CD4-positive, alpha-beta T cell treated with Interleukin-12 subunit alpha and Interleukin-12 subunit beta, for 1 hour (primary cell): ENCODE measurements around the gene ACER3.
"Not testable (repeated sequence)": the region's sequence is repeated elsewhere in the genome, so short reads cannot be mapped to it uniquely, and the experiment has no call there.

Experiments used
- DNase-seq: peaks from one replicate; pipeline ENCODE4 v3.0.0-alpha.2; 2020

The ACER3 gene

DNA sequence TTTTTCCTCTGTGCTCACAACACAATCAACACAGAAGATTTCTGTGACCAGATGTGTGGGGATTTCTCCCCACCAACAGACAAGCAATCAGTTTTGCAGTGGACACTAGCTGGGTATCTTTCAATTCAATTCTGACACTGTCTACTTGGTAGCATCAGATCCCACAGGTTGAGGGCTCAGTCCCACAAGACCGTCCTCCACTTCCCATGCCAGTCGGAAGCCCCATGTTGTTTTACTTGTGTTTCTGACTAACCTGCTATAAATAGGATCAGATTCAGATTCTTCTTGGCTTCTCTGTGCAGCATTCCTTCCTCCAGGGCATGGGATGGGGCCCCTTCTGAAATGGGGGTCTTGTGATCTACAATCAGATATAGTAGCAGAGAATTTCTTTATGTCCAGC, 19.6 kb downstream of the ACER3 start:
- DNase-seq = no peak

DNA sequence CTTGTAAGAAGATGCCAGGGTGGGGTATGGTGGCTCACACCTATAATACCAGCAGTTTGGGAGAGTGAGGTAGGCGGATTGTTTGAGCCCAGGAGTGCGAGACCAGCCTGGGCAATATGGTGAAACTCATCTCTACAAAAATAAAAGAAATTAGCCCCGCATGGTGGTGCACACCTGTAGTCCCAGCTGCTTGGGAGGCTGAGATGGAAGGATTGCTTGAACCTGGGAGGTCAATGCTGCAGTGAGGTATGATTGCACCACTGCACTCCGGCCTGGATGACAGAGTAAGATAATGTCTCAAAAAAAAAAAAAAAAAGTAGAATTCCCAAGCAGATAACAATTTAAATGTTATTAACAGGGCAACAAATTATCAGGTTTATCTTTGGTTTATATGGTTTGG, 20.2 kb downstream of the ACER3 start:
- DNase-seq = no peak

DNA sequence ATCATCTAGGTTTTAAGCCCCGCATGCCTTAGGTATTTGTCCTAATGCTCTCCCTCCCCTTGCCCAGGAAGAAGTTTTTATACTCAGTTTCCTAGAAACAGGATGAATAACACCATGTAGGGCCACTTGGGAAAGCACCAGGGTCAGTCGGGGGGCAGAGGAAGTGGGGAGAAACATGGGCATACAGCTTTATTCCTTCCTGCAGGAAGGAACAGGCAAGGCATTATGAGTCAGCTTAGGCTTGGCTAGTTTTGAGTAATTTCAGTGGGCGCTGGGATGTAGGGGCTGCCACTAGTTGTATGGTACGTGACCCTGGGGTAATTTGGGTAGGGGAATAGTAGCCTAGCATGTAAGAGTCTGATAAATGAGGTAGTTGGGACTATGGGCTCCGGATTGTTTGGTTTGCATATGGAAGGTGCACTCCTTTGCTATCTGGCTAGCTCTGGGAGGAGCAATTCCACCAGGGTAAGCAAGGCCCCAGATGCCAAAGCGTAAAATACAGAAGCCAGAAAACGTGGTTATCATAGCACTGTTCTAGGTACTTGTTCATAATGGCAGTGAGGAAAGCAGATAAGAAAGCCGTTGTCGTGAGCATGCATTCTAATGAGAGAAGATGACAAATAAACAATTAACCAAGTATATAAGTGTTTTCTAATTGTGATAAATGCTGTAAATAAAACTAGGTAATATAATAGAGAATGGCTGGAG, 24.8 kb downstream of the ACER3 start:
- DNase-seq = no peak

DNA sequence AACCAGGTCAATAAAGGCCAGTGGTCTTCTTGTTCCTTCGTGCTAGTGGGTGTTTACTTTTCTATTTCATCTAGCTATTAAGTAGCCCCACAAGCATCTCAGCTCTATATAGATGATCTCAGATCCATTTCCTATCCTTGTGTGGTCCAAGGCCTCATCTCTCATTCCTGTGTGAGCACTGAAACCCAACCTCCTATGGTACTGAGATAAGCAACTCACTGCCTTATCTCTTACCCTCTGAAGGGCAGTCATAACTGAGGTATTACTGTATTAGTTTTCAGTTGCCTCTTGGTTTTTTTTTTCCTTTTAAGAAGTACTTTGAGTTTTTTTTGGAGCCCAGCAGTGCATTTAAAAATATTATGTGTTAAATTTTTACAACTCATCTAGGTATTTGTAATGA, 28.3 kb downstream of the ACER3 start:
- no peak for DNase-seq

DNA sequence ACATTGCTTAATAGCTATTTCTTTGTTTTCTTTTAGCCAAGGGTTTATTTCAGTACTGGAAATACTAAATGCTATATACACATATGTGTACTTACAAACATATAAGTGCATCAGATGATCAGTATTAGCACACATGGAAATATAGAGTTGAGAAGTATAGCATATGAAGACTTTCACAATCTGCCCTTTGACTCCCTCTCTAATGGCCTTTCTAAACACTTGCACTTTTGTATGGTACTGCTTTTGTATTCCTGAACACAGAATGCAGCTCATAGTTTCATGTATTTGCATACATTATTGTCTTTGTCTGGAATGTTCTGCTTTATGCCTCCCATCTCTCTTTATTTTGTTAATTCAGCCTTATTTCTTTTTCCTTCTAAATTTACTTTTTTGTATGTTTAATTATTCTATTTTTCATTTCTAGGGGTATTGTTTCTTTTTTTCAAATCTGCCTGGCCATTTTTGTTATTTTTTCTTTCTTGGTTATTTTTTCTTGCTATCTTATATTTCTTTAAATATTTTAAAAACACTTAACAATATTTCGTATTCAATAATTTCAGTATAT, 28.8 kb downstream of the ACER3 start:
- no peak for DNase-seq

DNA sequence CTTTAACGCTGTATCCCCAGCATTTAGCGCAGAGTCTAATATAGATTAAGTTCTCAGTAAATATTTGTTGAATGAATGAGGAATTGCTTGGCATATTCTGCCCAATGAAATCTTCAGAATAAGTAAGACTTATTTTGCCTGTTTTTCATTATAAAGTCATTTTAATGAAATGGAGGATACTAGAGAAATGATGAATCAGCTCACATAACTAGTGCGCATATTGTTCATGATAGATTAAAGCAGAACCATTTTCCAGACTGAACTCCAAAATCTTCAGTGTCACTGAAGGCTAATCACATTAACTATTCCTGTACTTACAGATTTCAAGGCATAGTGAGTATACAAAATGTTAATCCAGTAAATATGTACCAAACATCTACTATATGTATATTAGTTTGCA, 29.6 kb downstream of the ACER3 start:
- no peak for DNase-seq

DNA sequence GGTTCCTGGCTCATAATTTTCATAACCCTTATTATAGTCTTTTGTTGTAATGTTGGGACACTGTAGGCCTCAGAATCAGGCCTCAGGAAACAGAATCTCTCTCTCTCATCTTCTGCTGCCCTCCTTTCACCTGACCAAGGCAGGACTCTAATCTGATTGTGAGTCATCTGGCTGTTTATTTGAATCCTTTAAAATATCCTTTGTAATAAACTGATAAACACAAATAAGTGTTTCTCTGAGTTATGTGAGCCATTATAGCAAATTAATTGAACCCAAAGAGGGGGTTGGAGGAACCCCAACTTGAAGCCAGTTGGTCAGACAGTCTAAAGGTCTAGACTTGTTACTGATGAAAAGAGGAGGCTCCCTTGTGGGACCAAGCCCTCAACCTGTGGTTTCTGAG, 30.6 kb downstream of the ACER3 start:
- no peak for DNase-seq

DNA sequence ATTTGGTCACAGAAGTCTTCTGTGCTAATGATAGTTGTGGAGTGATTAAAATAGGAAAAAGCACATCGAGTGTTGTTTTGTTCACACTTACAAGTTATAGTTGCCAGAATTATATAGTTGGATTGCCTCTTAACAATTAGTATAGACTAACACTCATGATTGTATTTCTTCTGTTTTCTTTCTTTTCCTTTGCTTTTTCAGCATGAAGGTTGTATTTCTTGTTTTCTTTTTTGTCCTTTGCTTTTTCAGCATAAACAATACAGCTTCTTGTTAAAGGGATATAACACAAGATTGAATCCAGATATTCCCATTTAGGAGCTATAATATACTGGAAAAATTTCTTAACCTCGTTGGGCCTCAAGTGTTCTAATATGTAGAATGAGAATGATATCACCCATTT, 31.1 kb downstream of the ACER3 start:
- no peak for DNase-seq

DNA sequence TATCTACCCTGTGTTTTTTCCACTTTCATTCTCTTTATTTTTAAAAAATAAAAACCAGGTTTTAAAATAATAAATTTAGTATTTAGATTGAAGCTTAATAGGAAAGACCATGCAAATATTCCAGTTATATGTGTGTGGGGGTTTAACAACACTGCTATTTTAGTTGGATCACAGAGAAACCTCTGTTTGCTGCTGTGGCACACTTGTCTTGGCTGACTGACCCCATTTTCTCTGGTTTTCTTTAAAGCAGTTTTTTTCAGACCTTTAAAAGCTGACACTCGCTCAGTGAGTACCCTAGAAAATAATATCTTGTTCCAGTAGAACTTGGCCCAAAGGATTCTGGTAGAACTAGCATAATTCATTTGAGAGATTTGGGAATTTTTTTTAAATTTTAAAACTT, 31.6 kb downstream of the ACER3 start:
- no peak for DNase-seq

DNA sequence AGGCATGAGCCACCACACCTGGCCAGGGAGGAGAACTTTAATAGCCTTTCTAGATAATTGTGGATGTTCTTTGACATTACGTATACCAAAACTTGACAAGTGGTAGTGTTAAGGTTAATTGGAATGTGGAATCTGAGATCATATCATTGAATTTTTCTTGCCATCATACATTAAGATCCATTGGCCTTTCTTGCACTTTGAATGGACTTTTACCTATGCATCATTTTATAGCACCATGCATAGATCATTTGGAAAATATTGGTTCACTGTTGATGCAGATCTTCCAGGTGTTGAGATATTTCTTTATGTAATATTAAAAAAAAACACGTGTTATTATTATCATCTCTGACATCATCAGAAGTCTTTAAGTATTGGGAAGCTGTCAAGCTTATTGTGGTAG, 36.5 kb downstream of the ACER3 start:
- DNase-seq = no peak

DNA sequence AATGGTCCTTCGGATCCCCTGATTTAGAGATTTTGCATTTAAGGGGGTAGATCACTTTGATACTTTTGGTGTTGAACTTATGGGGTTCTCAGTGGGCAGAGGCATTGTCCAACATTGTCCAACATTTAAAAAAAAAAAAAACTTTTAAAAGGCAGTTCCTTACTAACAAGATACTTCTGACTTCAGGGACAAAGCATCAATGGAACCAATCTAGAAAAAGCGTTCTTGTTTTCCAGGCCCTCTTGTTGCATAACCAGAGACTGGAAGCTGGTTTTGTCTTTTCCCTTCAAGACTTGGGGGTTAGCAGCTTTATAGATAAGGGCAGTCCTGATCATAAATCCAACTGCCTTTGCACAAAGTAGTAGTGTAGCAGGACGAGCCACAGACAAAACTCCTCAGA, 40.4 kb downstream of the ACER3 start:
- DNase-seq = no peak

DNA sequence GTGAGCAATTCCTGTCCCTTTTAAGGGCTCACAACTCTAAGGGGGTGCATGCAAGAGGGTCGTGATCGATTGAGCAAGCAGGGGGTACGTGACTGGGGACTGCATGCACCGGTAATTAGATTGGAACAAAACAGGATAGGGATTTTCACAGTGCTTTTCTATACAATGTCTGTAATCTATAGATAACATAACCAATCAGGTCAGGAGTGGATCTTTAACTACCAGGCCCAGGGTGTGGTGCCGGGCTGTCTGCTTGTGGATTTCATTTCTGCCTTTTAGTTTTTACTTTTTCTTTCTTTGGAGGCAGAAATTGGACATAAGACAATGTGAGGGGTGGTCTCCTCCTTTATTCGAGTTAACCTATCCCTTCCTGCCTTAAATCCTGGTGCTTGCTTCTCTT, 40.9 kb downstream of the ACER3 start:
- DNase-seq = not testable (repeated sequence)

DNA sequence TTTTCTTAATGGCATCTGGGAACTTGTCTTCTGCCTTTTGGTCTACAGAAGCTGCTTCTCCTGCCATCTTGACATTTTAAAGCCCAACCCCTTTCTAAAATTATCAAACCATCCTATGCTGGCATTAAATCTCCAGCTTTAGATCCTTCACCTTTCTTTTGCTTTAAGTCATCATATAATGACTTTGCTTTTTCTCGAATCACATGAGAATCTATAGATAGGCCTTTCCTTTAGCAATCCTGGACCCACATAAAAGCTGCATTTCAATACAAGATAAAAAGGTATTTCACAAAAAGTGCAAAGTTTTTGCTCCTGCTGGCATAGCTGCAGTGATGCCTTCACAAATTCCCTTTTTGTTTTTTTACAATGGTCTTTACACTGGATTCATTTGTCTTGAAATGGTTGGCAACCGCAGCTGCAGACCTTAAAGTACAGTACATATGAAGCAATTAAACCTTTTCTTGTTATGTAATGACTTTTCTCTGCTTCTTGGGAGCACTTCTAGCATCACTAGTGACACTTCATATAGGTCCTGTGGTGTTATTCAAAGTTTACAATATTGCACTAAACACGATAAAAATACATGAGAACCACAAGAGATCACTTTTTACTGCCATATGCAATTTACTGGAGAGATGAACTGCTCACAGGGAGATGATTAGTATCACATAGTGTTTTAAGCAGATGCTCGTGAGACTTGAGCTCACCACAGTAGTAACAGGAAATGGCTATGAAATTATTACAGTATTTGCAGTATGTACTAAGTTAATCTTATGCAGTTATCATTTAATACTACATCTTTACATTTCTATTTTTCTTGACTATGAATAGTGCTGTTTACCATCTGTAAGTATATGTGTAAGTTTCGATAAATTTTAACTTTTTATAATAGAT, 41.6 kb downstream of the ACER3 start:
- DNase-seq = no peak

DNA sequence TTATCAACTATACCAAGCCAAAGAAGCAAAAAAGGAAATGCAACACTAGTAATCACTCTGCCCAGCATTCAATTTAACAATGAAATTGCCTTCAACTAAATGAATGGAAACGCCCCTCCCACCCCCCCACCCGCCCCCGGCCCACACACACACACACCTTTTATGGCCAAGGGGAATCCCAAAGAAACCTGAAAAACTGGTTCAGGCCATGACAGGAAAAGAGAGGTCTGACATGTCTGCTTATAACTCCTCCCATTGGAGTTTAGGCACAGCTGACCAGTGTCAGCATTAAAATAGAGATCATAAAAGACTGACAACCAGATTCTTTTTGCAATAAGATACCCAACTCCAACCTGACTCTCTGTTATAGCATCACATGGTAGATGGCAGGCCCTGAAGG, 42.6 kb downstream of the ACER3 start:
- no peak for DNase-seq

DNA sequence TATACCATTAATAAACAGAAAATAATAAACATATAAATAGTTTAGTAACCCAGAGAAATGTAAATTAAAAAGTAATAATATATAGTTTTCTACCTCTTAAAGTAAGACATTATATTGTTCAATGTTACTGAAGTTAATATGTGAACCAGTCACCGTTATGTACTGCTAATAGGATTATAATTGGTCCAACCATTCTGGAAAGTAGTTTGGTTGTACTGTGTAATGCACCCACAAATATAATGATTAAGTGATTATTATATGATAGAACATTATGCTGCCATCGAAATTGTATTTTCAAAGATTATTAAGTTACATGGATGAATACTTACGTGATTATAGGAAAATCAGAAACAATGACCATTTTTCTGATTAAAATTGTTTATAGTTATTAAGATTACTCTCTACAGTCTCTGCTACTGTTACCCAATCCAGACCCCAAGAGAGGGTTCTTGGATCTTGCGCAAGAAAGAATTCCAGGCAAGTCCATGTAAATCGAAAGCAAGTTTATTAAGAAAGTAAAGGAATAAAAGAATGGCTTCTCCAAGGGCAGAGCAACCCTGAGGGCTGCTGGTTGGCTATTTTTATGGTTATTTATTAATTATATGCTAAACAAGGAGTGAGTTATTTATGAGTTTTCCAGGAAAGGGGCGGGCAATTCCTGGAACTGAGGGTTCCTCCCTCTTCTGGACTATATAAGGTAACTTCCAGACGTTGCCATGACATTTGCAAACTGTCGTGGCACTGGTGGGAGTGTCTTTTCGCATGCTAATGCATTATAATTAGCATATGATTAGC, 50.1 kb downstream of the ACER3 start:
- DNase-seq = no peak

DNA sequence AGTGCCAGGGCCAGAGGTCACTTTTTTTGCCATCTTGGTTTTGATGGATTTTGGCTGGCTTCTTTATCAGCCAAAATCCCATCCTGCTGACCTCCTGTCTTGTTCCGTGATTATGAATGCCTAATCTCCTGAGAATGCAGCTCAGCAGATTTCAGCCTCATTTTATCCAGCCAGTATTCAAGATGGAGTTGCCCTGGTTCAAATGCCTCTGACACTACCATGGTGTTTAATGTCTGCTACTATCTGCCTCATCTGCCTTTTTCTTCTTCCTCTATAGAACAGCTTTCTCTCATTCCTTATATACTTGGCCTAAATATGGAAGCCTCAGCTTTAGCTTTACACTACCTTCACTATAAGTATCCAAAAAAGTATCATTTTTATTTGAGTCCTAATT, 50.7 kb downstream of the ACER3 start:
- no peak for DNase-seq

DNA sequence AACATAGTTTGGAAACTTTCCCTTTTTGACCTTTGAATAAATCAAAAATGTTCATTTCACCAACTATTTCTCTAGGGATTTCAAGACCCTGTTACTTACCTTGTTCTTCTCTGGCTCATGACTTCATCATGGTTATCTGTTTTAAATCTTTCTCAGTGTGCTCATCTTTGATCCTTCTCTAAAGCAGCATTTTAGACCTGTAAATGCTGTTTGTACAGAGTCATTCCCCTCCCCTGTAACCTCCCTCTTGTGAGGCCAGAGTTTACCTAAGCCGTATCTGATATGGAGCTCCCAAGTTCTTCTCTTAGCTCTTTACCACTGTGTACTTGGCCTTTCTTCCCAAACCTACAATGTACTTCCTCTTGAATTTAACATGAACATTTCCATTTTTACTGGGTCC, 56.0 kb downstream of the ACER3 start:
- no peak for DNase-seq

DNA sequence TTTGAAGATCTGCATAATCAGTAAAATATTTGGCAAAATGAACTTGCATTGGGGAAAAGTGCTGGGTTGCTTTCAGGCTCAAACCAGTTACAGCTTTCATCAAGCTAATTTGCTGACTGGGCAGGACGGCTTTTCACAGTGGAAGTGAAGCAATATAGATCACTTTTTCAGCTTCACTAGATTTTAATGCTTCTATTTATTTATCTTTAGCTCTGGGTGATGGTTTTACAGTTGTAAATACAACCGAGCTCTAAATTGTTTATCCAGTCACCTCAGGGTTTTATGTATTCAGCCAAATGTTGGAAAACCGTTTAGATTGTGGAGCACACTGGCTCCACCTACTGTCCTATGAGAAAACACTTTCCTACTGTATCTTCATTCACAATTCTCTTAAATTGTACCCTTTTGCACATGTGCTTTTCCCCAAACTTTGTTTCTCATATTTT, 58.2 kb downstream of the ACER3 start:
- peak; percentile 33 for DNase-seq

DNA sequence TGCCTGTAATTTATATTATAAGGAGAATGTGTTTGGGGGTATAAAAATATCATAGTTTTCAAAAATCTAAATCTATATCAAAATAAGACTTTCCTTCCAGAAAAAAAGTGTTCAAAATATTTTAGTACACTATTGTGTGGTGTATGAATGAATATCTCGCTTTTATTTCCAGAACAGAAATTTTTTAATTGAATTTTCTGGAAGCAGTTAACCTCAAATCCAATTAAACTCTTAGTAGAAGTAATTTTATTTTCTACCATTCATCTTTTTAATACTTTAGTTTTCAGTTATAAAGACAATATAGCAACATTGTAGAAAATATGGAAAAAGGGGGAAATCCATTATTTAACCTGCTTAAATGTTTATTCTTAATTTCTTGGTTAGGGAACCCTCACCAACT, 58.7 kb downstream of the ACER3 start:
- DNase-seq = no peak

DNA sequence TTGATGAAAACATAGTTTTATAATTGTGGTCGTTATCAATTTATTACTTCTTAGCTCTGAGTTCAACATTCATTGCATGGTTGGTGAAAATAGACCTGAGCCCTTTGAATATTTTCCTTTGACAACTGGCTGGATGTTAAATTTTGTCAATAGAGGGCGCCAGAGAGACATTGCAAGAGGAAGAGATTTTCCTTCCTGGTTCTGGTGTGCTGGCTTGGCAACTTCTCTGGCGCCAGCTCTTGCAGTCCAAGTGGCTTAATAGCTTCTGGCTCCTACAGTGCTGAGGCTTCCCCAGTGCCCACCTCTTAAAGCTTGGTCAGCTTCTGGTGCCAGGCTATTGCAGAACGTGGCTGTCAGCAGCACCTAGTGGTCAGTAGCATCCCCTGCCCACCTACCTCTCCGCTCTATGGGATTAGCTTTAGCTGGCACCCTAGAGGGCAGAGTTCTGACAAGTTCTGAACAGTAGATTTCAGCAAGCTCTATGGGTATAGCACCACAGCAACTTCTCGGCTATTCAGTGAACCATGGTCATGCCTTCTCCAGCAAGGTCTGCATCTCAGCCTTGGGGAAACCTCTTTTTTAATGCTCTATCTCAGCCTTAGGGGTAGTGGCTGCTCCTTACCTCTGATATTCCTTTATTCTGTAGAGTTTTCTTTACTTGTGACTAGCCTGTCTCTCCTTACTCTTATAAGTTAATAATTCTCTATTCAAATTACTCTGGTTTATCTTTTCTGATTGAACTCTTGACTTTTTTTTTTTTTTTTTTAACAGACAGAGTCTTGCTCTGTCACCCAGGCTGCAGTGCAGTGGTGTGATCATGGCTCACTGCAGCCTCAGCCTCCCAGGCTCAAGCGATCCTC, 59.4 kb downstream of the ACER3 start:
- peak; percentile 78 for DNase-seq

DNA sequence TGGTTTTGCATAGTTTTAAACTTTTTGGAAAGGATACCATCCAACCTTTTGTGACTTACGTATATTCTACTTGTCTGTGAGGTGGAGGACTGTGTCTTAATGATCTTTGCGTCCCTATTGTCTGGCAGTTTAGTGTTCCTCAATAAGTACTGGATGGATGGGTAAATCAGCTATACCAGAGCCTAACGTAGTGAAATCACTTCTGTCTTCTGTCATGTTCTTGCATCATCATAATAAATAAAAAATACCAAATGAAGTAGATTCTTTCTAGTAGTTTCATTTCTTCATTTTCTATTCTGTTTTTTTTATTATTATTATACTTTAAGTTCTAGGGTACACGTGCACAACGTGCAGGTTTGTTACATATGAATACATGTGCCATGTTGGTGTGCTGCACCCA, 66.4 kb downstream of the ACER3 start:
- DNase-seq = no peak

DNA sequence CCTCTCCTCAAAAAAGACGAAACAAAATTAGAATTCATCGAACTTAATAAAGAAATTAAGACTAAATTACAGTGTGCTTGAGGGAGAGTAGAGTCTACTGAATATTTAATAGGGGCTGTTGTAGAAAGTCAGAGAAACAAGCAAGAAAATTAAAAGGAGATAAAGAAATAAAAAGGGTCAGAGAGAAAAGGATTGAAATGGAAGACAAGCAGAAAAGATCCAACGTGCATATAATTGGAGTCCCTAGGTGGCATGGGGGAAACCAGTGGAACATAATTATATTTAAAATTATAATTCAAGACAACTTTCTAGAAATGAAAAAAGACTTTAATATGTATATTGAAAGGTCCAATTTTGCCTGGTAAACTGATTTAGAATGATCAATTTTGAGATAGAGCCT, 74.3 kb downstream of the ACER3 start:
- no peak for DNase-seq
